Measurements from ENCODE around the gene NT5DC4. TPM values are rescaled to one million over a fixed set of nuclear protein-coding genes. Genes with fewer than 3 reads are reported as not detected.

The NT5DC4 gene
- polyA plus RNA-seq, 1 of the 3 experiments (the other 2 are of a cell fraction) = not detected

DNA sequence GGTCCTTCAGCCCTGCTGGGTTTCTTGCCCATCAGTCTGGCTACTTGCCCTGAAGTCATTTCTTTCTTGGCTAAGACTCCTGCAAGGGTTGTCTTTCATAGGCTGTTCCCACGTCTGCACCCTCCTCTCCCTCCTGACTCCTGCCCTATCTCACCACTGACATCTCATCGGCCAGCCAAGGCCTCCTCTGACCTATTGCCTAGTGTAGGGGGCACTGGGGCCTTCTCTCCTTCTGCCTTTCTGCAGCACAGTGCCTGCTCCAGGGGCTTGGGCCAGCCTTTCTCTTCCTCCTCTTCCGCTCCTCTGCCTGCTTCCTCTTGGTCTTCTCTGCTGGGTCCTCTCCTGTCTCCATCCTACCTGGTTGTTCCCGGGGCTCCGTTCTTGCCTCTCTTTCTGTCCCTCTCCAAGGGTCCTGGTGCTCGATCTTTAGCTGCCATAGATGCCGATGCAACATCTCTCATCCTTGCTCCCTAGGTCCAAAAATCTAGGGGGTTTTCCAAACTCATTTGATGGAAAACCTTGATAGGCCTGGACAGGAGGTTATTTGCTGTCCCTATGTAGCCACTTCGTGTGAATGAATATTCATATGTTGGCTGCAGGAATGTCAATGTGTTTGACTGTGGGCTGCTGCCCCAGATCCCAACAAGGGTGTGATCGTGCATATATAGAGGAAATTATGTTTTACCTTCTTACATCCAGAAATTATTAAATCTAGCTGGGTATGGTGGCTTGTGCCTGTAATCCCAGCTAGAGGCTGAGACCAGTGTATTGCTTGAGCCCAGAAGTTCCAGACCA is 9.7 kb upstream of the NT5DC4 start:
- TF ChIP-seq FOSL2 (IDR thresholded peaks at IDR 0.05; ENCODE audit: borderline replicate concordance, low read depth) (no peak), TEAD4 (IDR thresholded peaks at IDR 0.05; ENCODE audit: borderline replicate concordance, insufficient read depth) (no peak), NRF1 (IDR thresholded peaks at IDR 0.05; ENCODE audit: low read depth, low read length) (no peak), MEF2A (IDR thresholded peaks at IDR 0.05; ENCODE audit: borderline replicate concordance, low read depth) (no peak), JUND (IDR thresholded peaks at IDR 0.05) (no peak), EP300 (IDR thresholded peaks at IDR 0.05; ENCODE audit: borderline replicate concordance in 1 of 2, low read depth in 1 of 2, low read length in 1 of 2) (no peak), CHD2 (IDR thresholded peaks at IDR 0.05; ENCODE audit: low read length, partially characterized antibody) (no peak), MXI1 (IDR thresholded peaks at IDR 0.05; ENCODE audit: low read depth, low read length) (no peak)
- TF ChIP-seq, protein P1, sequence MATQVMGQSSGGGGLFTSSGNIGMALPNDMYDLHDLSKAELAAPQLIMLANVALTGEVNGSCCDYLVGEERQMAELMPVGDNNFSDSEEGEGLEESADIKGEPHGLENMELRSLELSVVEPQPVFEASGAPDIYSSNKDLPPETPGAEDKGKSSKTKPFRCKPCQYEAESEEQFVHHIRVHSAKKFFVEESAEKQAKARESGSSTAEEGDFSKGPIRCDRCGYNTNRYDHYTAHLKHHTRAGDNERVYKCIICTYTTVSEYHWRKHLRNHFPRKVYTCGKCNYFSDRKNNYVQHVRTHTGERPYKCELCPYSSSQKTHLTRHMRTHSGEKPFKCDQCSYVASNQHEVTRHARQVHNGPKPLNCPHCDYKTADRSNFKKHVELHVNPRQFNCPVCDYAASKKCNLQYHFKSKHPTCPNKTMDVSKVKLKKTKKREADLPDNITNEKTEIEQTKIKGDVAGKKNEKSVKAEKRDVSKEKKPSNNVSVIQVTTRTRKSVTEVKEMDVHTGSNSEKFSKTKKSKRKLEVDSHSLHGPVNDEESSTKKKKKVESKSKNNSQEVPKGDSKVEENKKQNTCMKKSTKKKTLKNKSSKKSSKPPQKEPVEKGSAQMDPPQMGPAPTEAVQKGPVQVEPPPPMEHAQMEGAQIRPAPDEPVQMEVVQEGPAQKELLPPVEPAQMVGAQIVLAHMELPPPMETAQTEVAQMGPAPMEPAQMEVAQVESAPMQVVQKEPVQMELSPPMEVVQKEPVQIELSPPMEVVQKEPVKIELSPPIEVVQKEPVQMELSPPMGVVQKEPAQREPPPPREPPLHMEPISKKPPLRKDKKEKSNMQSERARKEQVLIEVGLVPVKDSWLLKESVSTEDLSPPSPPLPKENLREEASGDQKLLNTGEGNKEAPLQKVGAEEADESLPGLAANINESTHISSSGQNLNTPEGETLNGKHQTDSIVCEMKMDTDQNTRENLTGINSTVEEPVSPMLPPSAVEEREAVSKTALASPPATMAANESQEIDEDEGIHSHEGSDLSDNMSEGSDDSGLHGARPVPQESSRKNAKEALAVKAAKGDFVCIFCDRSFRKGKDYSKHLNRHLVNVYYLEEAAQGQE (IDR thresholded peaks at IDR 0.05; ENCODE audit: low read depth, low read length) = no peak
- H3K9me3 ChIP-seq = no peaks in the 10 kb centered on the region
- H3K4me1 ChIP-seq (ENCODE audit: control insufficient read depth in 1 of 2, insufficient read depth in 2 of 2, low read depth in 1 of 2, low read length in 1 of 2) = no peaks in the 10 kb centered on the region
- no peaks in the 10 kb centered on the region for H3K9me2 ChIP-seq
- no peaks in the 10 kb centered on the region for H4K20me1 ChIP-seq (ENCODE audit: insufficient read depth)
- H3K27ac ChIP-seq (ENCODE audit: low read depth in 2 of 2, low read length in 1 of 2) = no peak overlapping the region
- H3K27me3 ChIP-seq (ENCODE audit: insufficient read depth) = no peaks in the 10 kb centered on the region
- WGBS (ENCODE audit: low lambda C conversion rate) = 78% methylated on average over 9 of the region's 9 CpGs
- H3K36me3 ChIP-seq (replicated peaks in 1 of 2; ENCODE audit: control insufficient read depth in 1 of 2, insufficient read depth in 2 of 2, low read length in 1 of 2) = no peaks in the 10 kb centered on the region
- no peak overlapping the region for H3K9ac ChIP-seq
- CTCF ChIA-PET = interaction anchor here (0.7 to 2.5 kb wide), 5 partner anchors 14 to 230 kb away, joined by 3 to 11 read pairs (median 3); no protein-coding TSS in a partner anchor
- POLR2A ChIA-PET = no interaction called here
- no peak overlapping the region for H3K4me2 ChIP-seq
- H2AFZ ChIP-seq (ENCODE audit: low read depth) = no peak overlapping the region
- H3K4me3 ChIP-seq (ENCODE audit: low read depth in 2 of 2, low read length in 1 of 2) = no peak overlapping the region
- no peaks in the 10 kb centered on the region for H3K79me2 ChIP-seq (ENCODE audit: insufficient read depth)
- H3F3A ChIP-seq (replicated peaks; ENCODE audit: insufficient read depth) = peaks cover 4% of the 10 kb centered on the region
- no peak for DNase-seq

GRCh38 chr2:112712465-112712864 is 8.4 kb upstream of the NT5DC4 start:
- POLR2A ChIA-PET = no interaction called here

More at GRCh38 chr2:112712465-112712864, 8.4 kb upstream of the NT5DC4 start:
- no peaks in the 10 kb centered on the region for H3K36me3 ChIP-seq (replicated peaks in 1 of 2; ENCODE audit: control insufficient read depth in 1 of 2, insufficient read depth in 2 of 2, low read length in 1 of 2)
- 69% methylated on average over 2 of the region's 3 CpGs for WGBS (ENCODE audit: low lambda C conversion rate)
- no peak for DNase-seq
- CTCF ChIA-PET = interaction anchor here (1.3 to 2.5 kb wide), 3 partner anchors 13 to 36 kb away, joined by 3 to 11 read pairs (median 3); no protein-coding TSS in a partner anchor
- H3F3A ChIP-seq (replicated peaks; ENCODE audit: insufficient read depth) = no peaks in the 10 kb centered on the region
- H3K9me3 ChIP-seq = no peaks in the 10 kb centered on the region
- H3K27ac ChIP-seq (ENCODE audit: low read depth in 2 of 2, low read length in 1 of 2) = no peak overlapping the region
- H4K20me1 ChIP-seq (ENCODE audit: insufficient read depth) = no peaks in the 10 kb centered on the region
- H3K4me2 ChIP-seq = no peak overlapping the region
- no peak overlapping the region for H3K4me3 ChIP-seq (ENCODE audit: low read depth in 2 of 2, low read length in 1 of 2)
- no peak overlapping the region for H3K9ac ChIP-seq
- H3K9me2 ChIP-seq = no peaks in the 10 kb centered on the region
- TF ChIP-seq ELF1 (IDR thresholded peaks at IDR 0.05) (no peak), POLR2AphosphoS5 (IDR thresholded peaks at IDR 0.05; ENCODE audit: low read depth, low read length) (no peak), TAF1 (IDR thresholded peaks at IDR 0.05; ENCODE audit: borderline replicate concordance, low read depth, low read length) (no peak), JUND (IDR thresholded peaks at IDR 0.05) (no peak), FOXM1 (IDR thresholded peaks at IDR 0.05; ENCODE audit: low read depth) (no peak), TCF12 (IDR thresholded peaks at IDR 0.05) (no peak), SIN3A (IDR thresholded peaks at IDR 0.05; ENCODE audit: borderline replicate concordance, low read depth, low read length) (no peak), RCOR1 (IDR thresholded peaks at IDR 0.05; ENCODE audit: low read length) (no peak), MXI1 (IDR thresholded peaks at IDR 0.05; ENCODE audit: low read depth, low read length) (no peak), CHD2 (IDR thresholded peaks at IDR 0.05; ENCODE audit: low read length, partially characterized antibody) (no peak), GABPA (IDR thresholded peaks at IDR 0.05; ENCODE audit: low read depth) (no peak)
- TF ChIP-seq, protein P2, sequence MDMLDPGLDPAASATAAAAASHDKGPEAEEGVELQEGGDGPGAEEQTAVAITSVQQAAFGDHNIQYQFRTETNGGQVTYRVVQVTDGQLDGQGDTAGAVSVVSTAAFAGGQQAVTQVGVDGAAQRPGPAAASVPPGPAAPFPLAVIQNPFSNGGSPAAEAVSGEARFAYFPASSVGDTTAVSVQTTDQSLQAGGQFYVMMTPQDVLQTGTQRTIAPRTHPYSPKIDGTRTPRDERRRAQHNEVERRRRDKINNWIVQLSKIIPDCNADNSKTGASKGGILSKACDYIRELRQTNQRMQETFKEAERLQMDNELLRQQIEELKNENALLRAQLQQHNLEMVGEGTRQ (IDR thresholded peaks at IDR 0.05; ENCODE audit: borderline replicate concordance, low read depth, low read length) = no peak
- TF ChIP-seq, protein P3, sequence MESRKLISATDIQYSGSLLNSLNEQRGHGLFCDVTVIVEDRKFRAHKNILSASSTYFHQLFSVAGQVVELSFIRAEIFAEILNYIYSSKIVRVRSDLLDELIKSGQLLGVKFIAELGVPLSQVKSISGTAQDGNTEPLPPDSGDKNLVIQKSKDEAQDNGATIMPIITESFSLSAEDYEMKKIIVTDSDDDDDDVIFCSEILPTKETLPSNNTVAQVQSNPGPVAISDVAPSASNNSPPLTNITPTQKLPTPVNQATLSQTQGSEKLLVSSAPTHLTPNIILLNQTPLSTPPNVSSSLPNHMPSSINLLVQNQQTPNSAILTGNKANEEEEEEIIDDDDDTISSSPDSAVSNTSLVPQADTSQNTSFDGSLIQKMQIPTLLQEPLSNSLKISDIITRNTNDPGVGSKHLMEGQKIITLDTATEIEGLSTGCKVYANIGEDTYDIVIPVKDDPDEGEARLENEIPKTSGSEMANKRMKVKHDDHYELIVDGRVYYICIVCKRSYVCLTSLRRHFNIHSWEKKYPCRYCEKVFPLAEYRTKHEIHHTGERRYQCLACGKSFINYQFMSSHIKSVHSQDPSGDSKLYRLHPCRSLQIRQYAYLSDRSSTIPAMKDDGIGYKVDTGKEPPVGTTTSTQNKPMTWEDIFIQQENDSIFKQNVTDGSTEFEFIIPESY (IDR thresholded peaks at IDR 0.05; ENCODE audit: borderline replicate concordance, low read depth) = no peak
- H2AFZ ChIP-seq (ENCODE audit: low read depth) = no peak overlapping the region
- no peaks in the 10 kb centered on the region for H3K4me1 ChIP-seq (ENCODE audit: control insufficient read depth in 1 of 2, insufficient read depth in 2 of 2, low read depth in 1 of 2, low read length in 1 of 2)
- H3K27me3 ChIP-seq (ENCODE audit: insufficient read depth) = no peaks in the 10 kb centered on the region
- H3K79me2 ChIP-seq (ENCODE audit: insufficient read depth) = no peaks in the 10 kb centered on the region
